Neural cell (in vitro differentiated cells): ENCODE results near the gene SLIT3. TPM values are rescaled to one million over a fixed set of nuclear protein-coding genes. Genes with fewer than 3 reads are reported as not detected.

ENCODE experiments used
- H2AFZ ChIP-seq: fragments of 200-600, 300-800 bp; sonication (generic), shearing (Covaris generic); 2 replicates; pipeline ENCODE4 v1.6.0; 2014; ENCODE audit warnings: low read depth, mild to moderate bottlenecking, antibody characterized with exemption, low read length, moderate library complexity
- H3F3A ChIP-seq: fragments of 200-600 bp; shearing (Covaris generic); 2 replicates; pipeline ENCODE4 v1.6.1; 2016; ENCODE audit warnings: mild to moderate bottlenecking, moderate library complexity, mixed read lengths, antibody characterized with exemption, low read length; ENCODE audit not compliant: insufficient read depth, poor library complexity, severe bottlenecking
- H3K27ac ChIP-seq: fragments of 200-600, 300-800 bp; sonication (generic), shearing (Covaris generic); 2 replicates; pipeline ENCODE4 v1.5.1; 2014; ENCODE audit warnings: mild to moderate bottlenecking, low read length, moderate library complexity
- H3K27me3 ChIP-seq: fragments of 300-800, 200-600 bp; sonication (generic), shearing (Covaris generic); 2 replicates; pipeline ENCODE4 v1.6.0; 2014; ENCODE audit warnings: mild to moderate bottlenecking, low read depth, low read length, moderate library complexity; ENCODE audit not compliant: insufficient read depth
- H3K36me3 ChIP-seq: fragments of 300-800, 200-600 bp; sonication (generic), shearing (Covaris generic); 2 replicates; pipeline ENCODE4 v1.5.1; 2014; ENCODE audit warnings: mild to moderate bottlenecking, antibody characterized with exemption, low read length, moderate library complexity; ENCODE audit not compliant: insufficient read depth
- H3K4me2 ChIP-seq: fragments of 300-800, 200-600 bp; sonication (generic), shearing (Covaris generic); 2 replicates; pipeline ENCODE4 v1.6.0; 2014; ENCODE audit warnings: mild to moderate bottlenecking, low read length
- H3K4me3 ChIP-seq: fragments of 300-800, 200-600 bp; sonication (generic), shearing (Covaris generic); 2 replicates; pipeline ENCODE4 v1.5.1; 2014; ENCODE audit warnings: mild to moderate bottlenecking, low read length, moderate library complexity
- H3K79me2 ChIP-seq: fragments of 200-600 bp; shearing (Covaris generic); replicated peaks from 2 replicates; pipeline ENCODE4 v1.6.0; 2014; ENCODE audit warnings: mild to moderate bottlenecking, low read length, moderate library complexity; ENCODE audit not compliant: insufficient read depth
- H3K9ac ChIP-seq: fragments of 300-800, 200-600 bp; sonication (generic), shearing (Covaris generic); 2 replicates; pipeline ENCODE4 v1.6.1; 2016; ENCODE audit warnings: mild to moderate bottlenecking, low read length, mixed read lengths
- H3K9me2 ChIP-seq: fragments of 200-600 bp; shearing (Covaris generic); 2 replicates; pipeline ENCODE4 v1.6.1; 2016; ENCODE audit warnings: mild to moderate bottlenecking, low read length, mixed read lengths; ENCODE audit not compliant: insufficient read depth
- H3K9me3 ChIP-seq: fragments of 200-600, 300-800 bp; sonication (generic), shearing (Covaris generic); 2 replicates; pipeline ENCODE4 v1.6.1; 2016; ENCODE audit warnings: mild to moderate bottlenecking, mixed run types, low read length, moderate library complexity, mixed read lengths
- H4K20me1 ChIP-seq: fragments of 200-600 bp; shearing (Covaris generic); 2 replicates; pipeline ENCODE4 v1.6.1; 2016; ENCODE audit warnings: mild to moderate bottlenecking, mixed run types; ENCODE audit not compliant: insufficient read depth
- CTCF ChIP-seq: fragments of 450-650 bp; IDR thresholded peaks from 2 replicates; pipeline ENCODE4 v1.5.1; 2014; ENCODE audit warnings: antibody characterized with exemption, mild to moderate bottlenecking, moderate library complexity; ENCODE audit not compliant: poor library complexity, severe bottlenecking
- EP300 ChIP-seq: fragments of 450-650 bp; conservative IDR thresholded peaks from 2 replicates; pipeline ENCODE4 v1.6.1; 2014; ENCODE audit warnings: antibody characterized with exemption, mild to moderate bottlenecking, moderate library complexity; ENCODE audit not compliant: poor library complexity, severe bottlenecking
- EZH2 ChIP-seq: fragments of 200-600, 300-800 bp; shearing (Covaris generic), sonication (generic); IDR thresholded peaks from 2 replicates; pipeline ENCODE4 v1.6.1; 2014; ENCODE audit warnings: antibody characterized with exemption, low read length, borderline replicate concordance, mild to moderate bottlenecking; ENCODE audit not compliant: insufficient read depth, poor library complexity, severe bottlenecking
- MXI1 ChIP-seq: fragments of 450-650 bp; conservative IDR thresholded peaks from 2 replicates; pipeline ENCODE4 v1.6.1; 2014; ENCODE audit warnings: antibody characterized with exemption, mild to moderate bottlenecking; ENCODE audit not compliant: poor library complexity, severe bottlenecking
- POLR2AphosphoS5 ChIP-seq: IDR thresholded peaks from 2 replicates; pipeline ENCODE4 v1.6.1; 2012
- RAD21 ChIP-seq: fragments of 450-650 bp; conservative IDR thresholded peaks from 2 replicates; pipeline ENCODE4 v1.6.1; 2014; ENCODE audit warnings: antibody characterized with exemption, mild to moderate bottlenecking, moderate library complexity
- REST ChIP-seq: IDR thresholded peaks from 2 replicates; pipeline ENCODE4 v1.6.1; 2012; ENCODE audit warnings: borderline replicate concordance
- SMC3 ChIP-seq: fragments of 450-650 bp; conservative IDR thresholded peaks from 2 replicates; pipeline ENCODE4 v1.6.1; 2014; ENCODE audit warnings: antibody characterized with exemption, mild to moderate bottlenecking, moderate library complexity; ENCODE audit not compliant: poor library complexity
- TAF1 ChIP-seq: IDR thresholded peaks from 2 replicates; pipeline ENCODE4 v1.6.1; 2012; ENCODE audit warnings: low read depth
- polyA plus RNA-seq: library from polyadenylated mRNA; depleted of rRNA; stranded (reverse); fragments of >200 nt; gene quantifications from 2 replicates; pipeline ENCODE4 v1.2.3, GENCODE V29; 2014

The SLIT3 gene
- polyA plus RNA-seq, 1 donor from 2014 or later = 1.2 TPM

GRCh38 chr5:168878135-168878745, 422.7 kb downstream of the SLIT3 start:
- no peaks in the 10 kb centered on the region for H4K20me1 ChIP-seq
- no peaks in the 10 kb centered on the region for H3K36me3 ChIP-seq
- no peak overlapping the region for H3K4me3 ChIP-seq
- H3K9me2 ChIP-seq = no peaks in the 10 kb centered on the region
- H3K27ac ChIP-seq = no peak overlapping the region
- H3K27me3 ChIP-seq = no peaks in the 10 kb centered on the region
- H3K9me3 ChIP-seq = no peaks in the 10 kb centered on the region
- no peak overlapping the region for H2AFZ ChIP-seq
- H3K9ac ChIP-seq = no peak overlapping the region
- TF ChIP-seq SMC3 (no peak), RAD21 (no peak), MXI1 (no peak), EZH2 (no peak), CTCF (no peak), EP300 (no peak), TAF1 (no peak), POLR2AphosphoS5 (no peak), REST (no peak)
- no peak overlapping the region for H3K4me2 ChIP-seq
- no peaks in the 10 kb centered on the region for H3K79me2 ChIP-seq
- no peaks in the 10 kb centered on the region for H3F3A ChIP-seq

GRCh38 chr5:168877132-168877892, 423.6 kb downstream of the SLIT3 start:
- H3K9me3 ChIP-seq = no peaks in the 10 kb centered on the region
- H3K36me3 ChIP-seq = no peaks in the 10 kb centered on the region
- H3F3A ChIP-seq = no peaks in the 10 kb centered on the region
- H3K4me2 ChIP-seq = no peak overlapping the region
- no peaks in the 10 kb centered on the region for H3K9me2 ChIP-seq
- no peak overlapping the region for H3K9ac ChIP-seq
- H3K27ac ChIP-seq = no peak overlapping the region
- no peaks in the 10 kb centered on the region for H3K79me2 ChIP-seq
- no peak overlapping the region for H2AFZ ChIP-seq
- H4K20me1 ChIP-seq = no peaks in the 10 kb centered on the region
- TF ChIP-seq RAD21 = no peak
- no peak for TF ChIP-seq EP300
- no peak for TF ChIP-seq CTCF
- no peak for TF ChIP-seq TAF1
- TF ChIP-seq REST = no peak
- no peak for TF ChIP-seq POLR2AphosphoS5
- no peak for TF ChIP-seq EZH2
- no peak for TF ChIP-seq SMC3
- no peak for TF ChIP-seq MXI1
- H3K27me3 ChIP-seq = no peaks in the 10 kb centered on the region
- no peak overlapping the region for H3K4me3 ChIP-seq
